Measurements from ENCODE around the gene TJP3.
A peak's percentile ranks its signal among the peaks of the same experiment; 100 is the strongest.

Gene TJP3

DNA sequence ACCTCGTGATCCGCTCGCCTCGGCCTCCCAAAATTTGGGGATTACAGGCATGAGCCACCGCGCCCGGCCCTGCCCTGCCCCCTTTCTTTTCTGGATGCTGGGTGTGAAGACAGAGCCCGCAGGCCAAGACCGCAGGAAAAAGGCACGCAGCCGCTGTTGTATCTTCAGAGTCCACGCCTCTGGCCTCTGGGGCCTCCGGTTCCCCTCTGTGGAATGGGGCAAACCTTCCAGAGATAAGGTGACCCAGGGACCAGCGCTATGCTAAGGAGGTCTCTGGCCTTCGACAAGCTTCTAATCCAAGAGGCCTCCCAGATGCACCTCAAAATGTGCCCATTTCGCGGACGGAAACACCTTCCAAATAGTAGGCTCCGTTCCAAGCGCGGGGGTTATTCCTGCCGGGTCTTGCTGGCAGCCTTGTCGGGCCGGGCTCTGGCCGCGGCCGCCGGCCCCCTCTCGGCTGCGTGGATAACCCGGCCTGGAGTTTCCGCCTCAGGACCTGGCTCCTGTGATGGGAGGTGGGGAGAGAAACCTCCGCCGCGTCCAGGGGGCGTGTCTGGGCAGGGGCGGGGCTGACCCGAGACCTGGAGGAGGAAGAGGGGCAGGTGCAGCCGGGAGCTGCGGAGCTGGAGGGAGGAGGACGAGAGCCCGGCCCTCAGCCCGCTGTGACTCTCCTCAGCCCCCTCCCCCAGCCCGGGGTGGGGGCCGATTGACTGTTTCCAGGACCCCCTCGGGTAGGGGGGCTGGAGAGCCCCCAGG is 13.1 kb downstream of the TJP3 start:
- Histone ChIP-seq H3K4me1 (ENCODE audit: control insufficient read depth, insufficient read depth, low read length) (no peaks in the 10 kb centered on the region), H3K4me3 (ENCODE audit: low read length) (peak overlapping the region; percentile 65; the same call in 1 of the 2 replicates), H3K27me3 (ENCODE audit: control insufficient read depth, insufficient read depth, low read length) (no peaks in the 10 kb centered on the region), H3K27ac (ENCODE audit: low read length) (no peak overlapping the region), H3K9me3 (ENCODE audit: control insufficient read depth, insufficient read depth, low read length) (no peaks in the 10 kb centered on the region), H3K36me3 (ENCODE audit: control insufficient read depth, insufficient read depth, low read length) (no peaks in the 10 kb centered on the region)
- WGBS (ENCODE audit: insufficient coverage, insufficient read length): no CpG with 5 or more reads among the region's 46 CpGs
- DNase-seq (ENCODE audit: low read depth, low spot score): peak; percentile 81

DNA sequence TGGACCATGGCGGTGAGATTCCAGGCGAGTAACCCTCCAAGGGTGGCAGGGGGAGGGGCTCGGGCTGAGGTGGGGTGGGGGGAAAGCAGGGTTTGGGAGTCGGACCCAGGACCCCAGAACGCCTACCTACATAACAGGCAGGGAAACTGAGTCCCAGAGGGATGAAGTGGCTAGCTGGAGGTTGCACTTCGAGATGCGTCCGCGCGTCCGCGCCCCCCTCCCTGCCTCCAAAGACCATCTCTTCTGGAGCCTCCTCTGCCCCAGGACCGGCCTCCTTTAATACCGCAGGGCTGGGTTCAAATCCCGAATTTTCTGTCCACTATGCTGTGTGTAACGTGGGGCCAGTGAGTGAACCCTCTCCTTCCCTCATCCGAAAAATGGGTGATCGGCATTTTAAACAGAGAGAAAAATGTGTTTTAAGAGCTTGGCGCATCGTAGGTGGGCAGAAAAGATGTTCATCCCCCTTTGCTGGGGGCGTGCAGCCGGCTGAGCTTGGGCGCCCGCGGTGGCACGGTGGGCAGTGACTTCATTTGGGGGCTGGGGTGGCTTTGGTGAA is 13.8 kb downstream of the TJP3 start:
- no peaks in the 10 kb centered on the region for H3K9me3 ChIP-seq (ENCODE audit: control insufficient read depth, insufficient read depth, low read length)
- no CpG with 5 or more reads among the region's 26 CpGs for WGBS (ENCODE audit: insufficient coverage, insufficient read length)
- H3K4me3 ChIP-seq (ENCODE audit: low read length): peak overlapping the region; percentile 65; the same call in 1 of the 2 replicates
- no peaks in the 10 kb centered on the region for H3K27me3 ChIP-seq (ENCODE audit: control insufficient read depth, insufficient read depth, low read length)
- H3K27ac ChIP-seq (ENCODE audit: low read length): no peak overlapping the region
- no peak for DNase-seq (ENCODE audit: low read depth, low spot score)
- H3K36me3 ChIP-seq (ENCODE audit: control insufficient read depth, insufficient read depth, low read length): no peaks in the 10 kb centered on the region
- H3K4me1 ChIP-seq (ENCODE audit: control insufficient read depth, insufficient read depth, low read length): no peaks in the 10 kb centered on the region

DNA sequence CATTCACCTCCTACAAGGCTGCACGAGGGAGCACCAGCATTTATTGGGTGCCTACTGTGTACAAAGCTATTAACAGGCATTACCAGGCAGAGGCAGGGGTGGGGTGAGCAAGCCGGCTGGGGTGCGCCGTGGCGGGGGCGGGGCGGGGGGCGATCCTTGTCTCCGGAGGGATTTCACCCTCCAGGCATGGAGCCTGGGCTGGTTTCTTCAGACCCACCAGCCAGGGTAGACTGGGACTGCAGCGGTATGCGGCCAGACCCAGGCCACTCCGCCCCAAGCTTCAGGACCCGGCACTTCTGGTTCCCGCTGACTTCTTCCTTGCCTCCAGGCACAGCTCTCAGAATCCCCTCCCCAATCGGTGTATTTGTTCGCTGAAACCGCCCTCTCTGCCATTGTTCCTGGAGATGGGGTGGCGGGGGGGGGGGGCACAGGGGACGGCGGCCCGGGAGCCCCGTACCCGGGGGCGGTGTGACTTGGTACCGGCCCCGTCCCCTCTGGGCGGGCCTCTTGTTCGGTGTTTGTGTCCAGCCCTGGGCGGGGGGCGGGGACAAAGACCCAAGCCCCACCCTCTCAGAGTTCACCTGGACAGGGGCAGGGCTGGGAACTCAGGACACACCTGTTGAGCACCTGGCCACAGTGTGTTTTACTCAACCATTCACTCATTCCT is 14.4 kb downstream of the TJP3 start:
- no peaks in the 10 kb centered on the region for H3K9me3 ChIP-seq (ENCODE audit: control insufficient read depth, insufficient read depth, low read length)
- no peaks in the 10 kb centered on the region for H3K4me1 ChIP-seq (ENCODE audit: control insufficient read depth, insufficient read depth, low read length)
- H3K4me3 ChIP-seq (ENCODE audit: low read length): peak overlapping the region; percentile 65; the same call in 1 of the 2 replicates
- DNase-seq (ENCODE audit: low read depth, low spot score): peak; percentile 61
- H3K27ac ChIP-seq (ENCODE audit: low read length): no peak overlapping the region
- no CpG with 5 or more reads among the region's 30 CpGs for WGBS (ENCODE audit: insufficient coverage, insufficient read length)
- no peaks in the 10 kb centered on the region for H3K36me3 ChIP-seq (ENCODE audit: control insufficient read depth, insufficient read depth, low read length)
- H3K27me3 ChIP-seq (ENCODE audit: control insufficient read depth, insufficient read depth, low read length): no peaks in the 10 kb centered on the region

DNA sequence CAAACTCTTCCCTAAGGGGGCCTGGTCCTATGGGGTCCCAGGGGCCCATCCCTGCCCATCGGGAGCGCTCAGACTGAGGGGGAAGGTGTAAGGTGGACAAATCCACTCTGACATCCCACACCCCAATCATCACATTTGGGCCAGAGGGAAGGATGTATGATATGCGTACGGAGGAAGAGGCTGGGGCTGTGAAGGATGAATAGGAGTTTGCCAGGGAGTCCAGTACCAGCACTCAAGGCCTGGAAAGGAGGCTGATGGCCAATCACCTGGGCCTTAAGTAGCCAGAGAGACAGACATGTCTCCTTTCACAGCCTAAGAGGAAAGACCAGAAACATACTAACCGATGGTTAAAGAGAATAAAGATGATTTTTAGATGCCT is 14.9 kb downstream of the TJP3 start:
- Histone ChIP-seq H3K4me3 (ENCODE audit: low read length) (no peak overlapping the region), H3K36me3 (ENCODE audit: control insufficient read depth, insufficient read depth, low read length) (no peaks in the 10 kb centered on the region), H3K4me1 (ENCODE audit: control insufficient read depth, insufficient read depth, low read length) (no peaks in the 10 kb centered on the region), H3K27me3 (ENCODE audit: control insufficient read depth, insufficient read depth, low read length) (no peaks in the 10 kb centered on the region), H3K27ac (ENCODE audit: low read length) (no peak overlapping the region), H3K9me3 (ENCODE audit: control insufficient read depth, insufficient read depth, low read length) (no peaks in the 10 kb centered on the region)
- WGBS (ENCODE audit: insufficient coverage, insufficient read length): no CpG with 5 or more reads among the region's 5 CpGs
- no peak for DNase-seq (ENCODE audit: low read depth, low spot score)

GRCh38 chr19:3723883-3724282 is 15.7 kb downstream of the TJP3 start:
- DNase-seq (ENCODE audit: low read depth, low spot score): no peak
- H3K27ac ChIP-seq (ENCODE audit: low read length): no peak overlapping the region
- H3K27me3 ChIP-seq (ENCODE audit: control insufficient read depth, insufficient read depth, low read length): no peaks in the 10 kb centered on the region
- H3K4me3 ChIP-seq (ENCODE audit: low read length): no peak overlapping the region
- H3K9me3 ChIP-seq (ENCODE audit: control insufficient read depth, insufficient read depth, low read length): no peaks in the 10 kb centered on the region
- H3K36me3 ChIP-seq (ENCODE audit: control insufficient read depth, insufficient read depth, low read length): no peaks in the 10 kb centered on the region
- no peaks in the 10 kb centered on the region for H3K4me1 ChIP-seq (ENCODE audit: control insufficient read depth, insufficient read depth, low read length)
- WGBS (ENCODE audit: insufficient coverage, insufficient read length): no CpG with 5 or more reads among the region's 8 CpGs

- H3K27me3 ChIP-seq (ENCODE audit: control insufficient read depth, insufficient read depth, low read length): no peaks in the 10 kb centered on the region
- H3K9me3 ChIP-seq (ENCODE audit: control insufficient read depth, insufficient read depth, low read length): no peaks in the 10 kb centered on the region
- H3K36me3 ChIP-seq (ENCODE audit: control insufficient read depth, insufficient read depth, low read length): no peaks in the 10 kb centered on the region
- H3K27ac ChIP-seq (ENCODE audit: low read length): no peak overlapping the region
- DNase-seq (ENCODE audit: low read depth, low spot score): no peak
- WGBS (ENCODE audit: insufficient coverage, insufficient read length): no CpG with 5 or more reads among the region's 3 CpGs
- H3K4me3 ChIP-seq (ENCODE audit: low read length): no peak overlapping the region
- no peaks in the 10 kb centered on the region for H3K4me1 ChIP-seq (ENCODE audit: control insufficient read depth, insufficient read depth, low read length)
These were observed 16.9 kb downstream of the TJP3 start for GRCh38 chr19:3725121-3725520.

GRCh38 chr19:3725640-3726310 is 17.6 kb downstream of the TJP3 start:
- no peaks in the 10 kb centered on the region for H3K4me1 ChIP-seq (ENCODE audit: control insufficient read depth, insufficient read depth, low read length)
- no CpG with 5 or more reads among the region's 14 CpGs for WGBS (ENCODE audit: insufficient coverage, insufficient read length)

GRCh38 chr19:3730457-3730958 is 22.3 kb downstream of the TJP3 start:
- no peak for DNase-seq (ENCODE audit: low read depth, low spot score)
- Histone ChIP-seq H3K9me3 (ENCODE audit: control insufficient read depth, insufficient read depth, low read length) (no peaks in the 10 kb centered on the region), H3K27me3 (ENCODE audit: control insufficient read depth, insufficient read depth, low read length) (no peaks in the 10 kb centered on the region), H3K27ac (ENCODE audit: low read length) (no peak overlapping the region), H3K4me1 (ENCODE audit: control insufficient read depth, insufficient read depth, low read length) (no peaks in the 10 kb centered on the region), H3K36me3 (ENCODE audit: control insufficient read depth, insufficient read depth, low read length) (no peaks in the 10 kb centered on the region), H3K4me3 (ENCODE audit: low read length) (no peak overlapping the region)
- no CpG with 5 or more reads among the region's 32 CpGs for WGBS (ENCODE audit: insufficient coverage, insufficient read length)

More at GRCh38 chr19:3725640-3726310, 17.6 kb downstream of the TJP3 start:
- Histone ChIP-seq H3K4me3 (ENCODE audit: low read length) (no peak overlapping the region), H3K27ac (ENCODE audit: low read length) (no peak overlapping the region), H3K27me3 (ENCODE audit: control insufficient read depth, insufficient read depth, low read length) (no peaks in the 10 kb centered on the region), H3K36me3 (ENCODE audit: control insufficient read depth, insufficient read depth, low read length) (no peaks in the 10 kb centered on the region), H3K9me3 (ENCODE audit: control insufficient read depth, insufficient read depth, low read length) (no peaks in the 10 kb centered on the region)
- no peak for DNase-seq (ENCODE audit: low read depth, low spot score)

- Histone ChIP-seq H3K9me3 (ENCODE audit: control insufficient read depth, insufficient read depth, low read length) (no peaks in the 10 kb centered on the region), H3K4me1 (ENCODE audit: control insufficient read depth, insufficient read depth, low read length) (no peaks in the 10 kb centered on the region), H3K36me3 (ENCODE audit: control insufficient read depth, insufficient read depth, low read length) (0 out of 2 replicates have a peak, but pooled peaks cover 2% of the 10 kb centered on the region), H3K27me3 (ENCODE audit: control insufficient read depth, insufficient read depth, low read length) (no peaks in the 10 kb centered on the region), H3K4me3 (ENCODE audit: low read length) (no peak overlapping the region), H3K27ac (ENCODE audit: low read length) (no peak overlapping the region)
- no CpG with 5 or more reads among the region's 1 CpG for WGBS (ENCODE audit: insufficient coverage, insufficient read length)
- no peak for DNase-seq (ENCODE audit: low read depth, low spot score)
These were observed 23.9 kb downstream of the TJP3 start for GRCh38 chr19:3732108-3732507.
